ENCODE results near the gene NELL2.
"Not testable (repeated sequence)": the region's sequence is repeated elsewhere in the genome, so short reads cannot be mapped to it uniquely, and the experiment has no call there.

Gene NELL2

DNA sequence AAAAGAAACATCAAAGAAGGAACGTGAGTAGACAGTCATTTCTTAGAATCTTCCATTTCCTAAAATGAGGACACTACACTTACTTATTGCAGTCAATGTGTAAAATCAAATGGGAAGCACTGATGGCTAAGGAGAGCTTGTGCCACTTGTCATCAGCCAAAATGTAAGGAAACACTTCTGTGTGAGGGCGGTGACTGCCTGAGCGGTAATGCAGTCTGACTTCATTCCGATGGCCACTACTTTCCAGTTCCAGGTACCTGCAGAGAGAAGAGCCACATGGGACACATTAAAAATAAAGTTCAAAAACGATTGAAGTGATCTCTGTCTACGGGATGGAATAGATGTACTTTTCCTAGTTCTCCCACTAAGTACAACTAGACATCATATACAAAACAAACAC, 96.3 kb downstream of the NELL2 start:
- no peak for DNase-seq (ENCODE audit: low read depth in 2 of 3, low spot score in 2 of 3)

DNA sequence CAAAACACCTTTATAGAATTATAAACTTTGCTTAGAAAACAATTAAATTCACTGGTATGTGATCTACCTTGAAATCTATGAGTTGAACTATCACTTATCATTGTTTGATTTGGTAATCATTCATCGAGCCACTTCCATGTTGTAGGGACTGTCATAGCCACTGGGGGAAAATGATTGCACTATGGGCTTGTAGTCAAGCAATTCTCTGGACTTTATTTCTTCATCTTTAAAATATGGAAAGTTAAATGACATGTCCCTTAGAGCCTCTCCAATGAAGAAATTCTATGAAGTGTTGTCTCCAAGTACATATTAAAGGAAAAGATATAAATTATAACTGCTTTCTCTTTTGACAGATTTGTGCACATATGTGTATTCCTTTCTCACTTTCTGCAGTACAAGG, 97.3 kb downstream of the NELL2 start:
- DNase-seq (ENCODE audit: low read depth in 2 of 3, low spot score in 2 of 3): no peak

DNA sequence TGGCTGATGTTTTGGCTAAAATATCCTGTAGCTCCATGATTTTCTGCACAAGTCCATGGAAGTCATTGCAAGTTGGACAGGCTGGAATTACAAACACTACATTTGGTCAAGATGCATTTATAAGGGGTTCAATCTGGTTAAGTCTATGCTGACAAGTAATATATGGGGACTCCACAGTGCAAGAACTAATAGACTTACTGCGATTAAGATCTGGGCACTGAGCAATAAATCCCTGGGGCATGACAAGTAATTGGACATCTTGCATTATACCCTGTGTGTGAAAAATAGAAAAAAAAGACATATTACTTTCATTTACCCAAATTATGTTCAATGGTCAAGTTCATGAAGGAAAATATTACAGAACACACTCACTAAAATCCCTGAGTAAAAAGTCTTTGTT, 99.1 kb downstream of the NELL2 start:
- DNase-seq (ENCODE audit: low read depth in 2 of 3, low spot score in 2 of 3): no peak

DNA sequence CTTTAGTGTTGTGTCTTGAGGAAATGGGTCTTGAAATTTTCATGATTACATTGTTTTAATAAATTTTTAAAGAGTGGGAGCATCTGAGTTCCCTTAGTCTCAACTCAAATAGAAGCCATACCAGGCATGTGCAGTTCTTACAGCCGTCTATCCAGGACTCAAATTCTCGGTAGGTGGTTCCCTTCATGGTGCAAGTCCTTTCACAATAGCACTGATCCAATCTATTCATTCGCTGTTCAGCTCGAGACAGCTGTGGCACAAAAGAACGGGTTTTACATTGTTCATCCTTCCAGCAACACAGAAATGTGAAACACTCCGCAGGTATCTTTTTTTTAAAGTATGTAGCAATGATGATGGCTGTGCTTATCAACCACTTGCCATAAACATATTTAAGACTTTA, 100.2 kb downstream of the NELL2 start:
- DNase-seq (ENCODE audit: low read depth in 2 of 3, low spot score in 2 of 3): no peak

DNA sequence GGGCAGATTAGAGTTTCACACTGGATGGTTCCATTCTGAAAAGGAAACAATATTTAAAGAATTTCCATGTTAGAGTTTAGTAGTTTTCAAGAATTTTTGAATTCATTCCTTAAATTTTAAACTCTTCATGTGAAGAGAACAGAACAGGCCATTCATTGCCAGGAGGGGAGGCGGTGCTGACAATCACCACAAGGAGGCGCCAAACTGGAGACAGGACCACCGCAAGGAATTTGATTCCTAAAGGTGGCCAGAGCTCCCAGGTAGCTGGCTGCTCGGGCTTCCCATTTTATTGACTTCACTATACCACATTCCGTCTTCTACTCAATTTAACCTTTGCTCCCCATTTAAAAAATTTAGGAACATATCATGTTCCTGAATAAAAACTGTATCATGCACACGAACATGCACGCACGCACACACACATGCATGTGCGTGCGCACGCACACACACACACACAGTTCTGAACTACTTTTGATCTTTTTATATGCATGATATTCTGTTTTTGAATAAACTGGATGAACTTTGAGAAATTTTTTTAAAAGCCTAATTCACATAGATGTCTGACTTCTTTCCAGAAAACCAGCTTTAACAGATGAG, 101.2 kb downstream of the NELL2 start:
- peak; percentile 12 to 39 (median 25) for DNase-seq (ENCODE audit: low read depth in 2 of 3, low spot score in 2 of 3)

DNA sequence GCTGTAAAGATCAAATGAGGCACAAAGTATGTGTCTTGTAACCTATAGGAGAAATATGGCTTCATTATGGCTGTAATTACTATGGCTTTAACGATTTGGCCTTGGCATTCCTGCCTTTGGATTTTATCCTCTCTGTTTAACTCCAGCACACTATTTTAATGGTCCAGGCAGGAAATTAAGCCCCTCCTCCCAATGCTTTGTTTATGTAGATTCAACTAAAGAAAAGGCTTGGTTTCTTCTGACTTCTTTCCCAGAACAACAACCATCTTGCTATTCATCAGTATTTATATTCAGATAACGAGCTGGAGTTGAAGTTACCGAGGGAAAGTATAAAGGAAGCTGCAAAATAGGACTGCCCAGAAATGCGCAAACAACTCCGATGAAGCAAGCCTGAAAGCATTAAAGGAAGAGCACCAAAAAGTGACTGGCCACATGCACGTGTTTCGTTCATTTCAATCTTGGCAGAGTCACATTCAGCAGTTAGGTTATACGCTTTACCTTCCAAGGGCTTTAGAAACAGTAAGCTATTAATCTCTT, 104.6 kb downstream of the NELL2 start:
- no peak for DNase-seq (ENCODE audit: low read depth in 2 of 3, low spot score in 2 of 3)

DNA sequence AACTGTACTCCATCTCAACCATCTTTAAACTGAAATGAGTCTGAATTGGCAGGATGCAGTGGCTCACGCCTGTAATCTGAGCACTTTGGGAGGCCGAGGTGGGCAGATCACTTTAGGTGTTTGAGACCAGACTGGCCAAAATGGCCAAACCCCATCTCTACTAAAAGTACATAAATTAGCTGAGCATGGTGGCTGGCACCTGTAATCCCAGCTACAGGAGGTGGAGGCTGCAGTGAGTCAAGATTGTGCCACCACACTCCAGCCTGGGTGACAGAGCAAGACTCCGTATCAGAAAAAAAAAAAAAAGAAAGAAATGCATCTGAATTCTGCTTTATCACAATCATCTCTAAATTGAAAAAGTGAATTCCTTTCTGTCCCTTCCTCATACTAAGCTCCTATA, 110.3 kb downstream of the NELL2 start:
- no peak for DNase-seq (ENCODE audit: low read depth in 2 of 3, low spot score in 2 of 3)

DNA sequence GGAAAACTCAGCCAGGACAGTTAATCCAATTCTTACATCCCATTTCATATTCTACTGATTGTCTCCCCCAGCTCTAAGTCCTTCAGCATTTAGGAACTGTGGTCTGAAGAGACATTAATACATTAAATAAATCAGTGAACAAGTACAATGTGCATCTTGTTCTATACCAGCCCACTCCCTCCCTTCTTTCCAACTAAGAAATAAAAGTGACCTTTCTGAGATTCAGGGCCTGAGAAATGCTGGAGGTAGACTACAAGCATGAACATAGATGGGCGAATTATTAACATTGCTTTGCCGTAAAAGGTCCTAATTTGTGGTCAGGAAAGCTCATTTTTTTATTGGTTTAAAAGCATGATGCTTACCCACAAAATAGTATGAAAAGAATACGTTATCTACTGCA, 113.1 kb downstream of the NELL2 start:
- no peak for DNase-seq (ENCODE audit: low read depth in 2 of 3, low spot score in 2 of 3)

DNA sequence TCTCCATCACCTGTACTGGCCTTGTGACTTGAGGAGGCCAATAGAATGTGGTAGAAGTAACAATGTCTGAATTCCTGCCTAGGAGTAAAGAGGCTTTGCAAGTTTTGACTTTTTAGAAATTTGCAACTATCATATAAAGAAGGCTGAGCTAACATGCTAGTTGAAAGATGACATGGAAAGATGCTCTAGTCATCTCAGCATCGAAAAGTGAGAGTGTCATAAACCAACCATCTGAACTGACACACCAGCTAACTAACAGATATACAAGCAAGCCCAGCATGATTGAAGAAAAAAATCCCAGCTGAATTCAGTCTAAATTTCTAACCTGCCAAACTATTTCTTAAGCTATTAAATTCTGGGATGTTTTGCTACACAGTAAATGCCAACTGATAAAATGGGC, 116.8 kb downstream of the NELL2 start:
- no peak for DNase-seq (ENCODE audit: low read depth in 2 of 3, low spot score in 2 of 3)

DNA sequence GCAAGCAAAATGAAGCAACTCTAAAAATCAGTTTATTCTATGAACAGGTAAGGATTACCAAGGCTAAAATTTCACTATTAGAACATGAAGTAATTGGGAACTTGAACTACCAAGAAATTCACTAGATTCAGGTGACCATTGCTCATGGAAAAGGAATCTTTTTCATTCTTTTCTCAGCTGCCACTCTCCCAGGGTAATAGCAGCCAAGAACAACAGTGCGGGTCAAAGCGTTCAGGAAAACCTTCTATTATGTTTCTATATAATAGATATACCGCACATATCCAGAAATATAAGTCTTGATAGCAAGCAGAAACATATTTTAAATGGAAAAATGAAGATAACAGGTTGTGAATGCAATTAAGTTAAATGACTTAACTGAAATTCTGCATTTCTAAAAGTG, 125.6 kb downstream of the NELL2 start:
- DNase-seq (ENCODE audit: low read depth in 2 of 3, low spot score in 2 of 3): no peak

DNA sequence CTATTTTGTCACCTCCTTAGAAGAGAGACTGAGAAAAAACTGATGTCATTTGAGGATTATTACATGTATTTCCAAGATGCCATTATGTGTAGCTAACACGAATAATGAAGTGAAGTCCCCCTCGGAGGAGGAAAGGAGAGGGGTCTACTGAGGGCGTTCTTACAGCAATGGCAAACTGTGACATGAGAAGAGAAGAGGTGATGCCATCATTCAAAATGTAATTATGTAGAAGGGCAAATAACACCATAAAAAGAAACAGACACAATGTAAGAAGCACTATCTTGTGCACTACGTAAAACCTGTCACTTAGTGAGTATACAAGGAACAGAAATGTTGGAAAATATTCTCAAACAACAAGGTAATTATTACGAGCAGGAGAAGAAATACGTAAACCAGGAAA, 126.5 kb downstream of the NELL2 start:
- DNase-seq (ENCODE audit: low read depth in 2 of 3, low spot score in 2 of 3): no peak

DNA sequence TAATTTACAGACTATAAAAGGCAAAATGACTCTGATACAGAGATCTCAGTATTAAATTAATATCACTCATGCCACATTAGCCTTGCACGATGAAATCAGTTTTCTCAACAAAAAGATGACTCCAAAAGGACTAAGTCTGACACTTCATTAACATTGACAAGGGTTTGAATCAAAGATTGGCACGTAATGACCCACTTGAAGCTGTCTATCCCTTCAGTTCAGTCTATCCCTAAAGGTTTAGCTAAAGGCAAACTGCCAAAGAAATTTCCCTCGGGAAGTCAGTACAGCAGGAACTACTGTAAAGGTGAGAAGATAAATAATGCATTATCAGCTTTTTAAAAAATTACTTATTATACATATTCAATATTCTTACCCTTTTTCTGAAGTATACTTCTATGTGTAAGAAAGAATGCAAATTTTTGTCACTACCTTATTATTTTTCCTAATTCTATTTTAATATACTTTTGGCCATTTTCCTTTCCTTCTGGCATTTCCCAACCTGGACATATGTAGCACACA, 127.1 kb downstream of the NELL2 start:
- no peak for DNase-seq (ENCODE audit: low read depth in 2 of 3, low spot score in 2 of 3)

DNA sequence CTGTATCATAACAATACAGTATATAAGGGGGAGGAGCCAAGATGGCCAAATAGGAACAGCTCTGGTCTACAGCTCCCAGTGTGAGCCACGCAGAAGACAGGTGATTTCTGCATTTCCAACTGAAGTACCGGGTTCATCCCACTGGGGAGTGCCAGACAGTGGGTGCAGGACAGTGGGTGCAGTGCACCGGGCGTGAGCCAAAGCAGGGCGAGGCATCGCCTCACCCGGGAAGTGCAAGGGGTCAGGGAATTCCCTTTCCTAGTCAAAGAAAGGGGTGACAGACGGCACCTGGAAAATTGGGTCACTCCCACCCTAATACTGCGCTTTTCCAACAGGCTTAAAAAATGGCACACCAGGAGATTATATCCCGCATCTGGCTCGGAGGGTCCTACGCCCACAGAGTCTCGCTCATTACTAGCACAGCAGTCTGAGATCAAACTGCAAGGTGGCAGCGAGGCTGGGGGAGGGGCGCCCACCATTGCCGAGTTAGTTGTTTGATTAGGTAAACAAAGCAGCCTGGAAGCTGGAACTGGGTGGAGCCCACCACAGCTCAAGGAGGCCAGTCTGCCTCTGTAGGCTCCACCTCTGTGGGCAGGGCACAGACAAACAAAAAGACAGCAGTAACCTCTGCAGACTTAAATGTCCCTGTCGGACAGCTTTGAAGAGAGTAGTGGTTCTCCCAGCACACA, 134.7 kb downstream of the NELL2 start:
- DNase-seq (ENCODE audit: low read depth in 2 of 3, low spot score in 2 of 3): not testable (repeated sequence)

DNA sequence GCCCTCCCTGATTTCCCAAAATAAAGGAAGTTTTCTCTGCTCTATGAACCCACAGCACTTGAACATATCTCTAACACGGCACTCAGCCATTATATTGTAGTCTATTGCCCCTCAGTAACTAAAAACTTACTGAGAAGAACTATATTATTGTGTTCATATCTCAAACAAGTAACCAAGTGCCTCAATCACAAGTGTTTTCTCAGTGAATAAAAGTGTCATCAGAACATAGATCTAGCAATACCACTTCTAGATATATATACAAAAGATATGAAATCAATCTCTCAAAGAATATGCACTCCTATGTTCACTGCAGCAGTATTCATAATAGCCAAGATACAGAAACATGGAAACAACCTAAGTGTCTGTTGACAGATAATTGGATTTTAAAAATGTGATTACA, 138.1 kb downstream of the NELL2 start:
- no peak for DNase-seq (ENCODE audit: low read depth in 2 of 3, low spot score in 2 of 3)

DNA sequence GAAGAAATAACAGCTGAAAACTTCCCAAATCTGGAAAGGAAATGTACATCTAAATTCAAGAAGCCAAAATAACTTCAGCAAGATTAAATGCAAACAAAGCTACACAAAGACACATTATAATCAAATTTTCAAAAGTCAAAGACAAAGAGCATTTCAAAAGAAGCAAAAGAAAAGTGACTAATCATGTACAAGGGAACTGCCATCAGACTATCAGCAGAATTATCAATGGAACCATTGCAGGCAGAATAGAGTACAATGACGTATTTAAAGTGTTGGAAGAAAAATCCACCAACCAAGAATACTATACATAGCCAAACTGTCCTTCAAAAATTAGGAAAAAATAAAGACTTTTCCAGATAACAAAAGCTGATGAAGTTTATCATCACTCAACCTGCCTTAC, 147.5 kb downstream of the NELL2 start:
- no peak for DNase-seq (ENCODE audit: low read depth in 2 of 3, low spot score in 2 of 3)

DNA sequence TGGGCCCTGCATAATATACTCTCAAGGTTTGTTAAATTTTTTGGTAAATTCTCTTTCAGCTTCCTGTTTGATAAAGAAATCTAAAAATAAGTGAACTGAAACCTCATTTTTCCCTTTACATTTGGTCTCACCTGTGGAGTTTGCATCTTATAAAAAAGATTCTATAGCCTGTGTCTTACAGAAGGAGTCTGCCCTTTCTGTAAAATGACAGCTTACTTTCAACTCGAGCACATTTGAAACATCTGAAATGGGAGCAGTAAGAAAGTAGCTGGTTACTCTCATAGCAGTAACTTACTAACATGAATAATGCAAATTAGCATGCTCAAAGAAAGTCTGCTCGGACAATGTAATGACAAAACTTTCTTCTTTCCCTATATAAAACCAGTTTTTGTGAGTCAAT, 155.8 kb downstream of the NELL2 start:
- no peak for DNase-seq (ENCODE audit: low read depth in 2 of 3, low spot score in 2 of 3)

DNA sequence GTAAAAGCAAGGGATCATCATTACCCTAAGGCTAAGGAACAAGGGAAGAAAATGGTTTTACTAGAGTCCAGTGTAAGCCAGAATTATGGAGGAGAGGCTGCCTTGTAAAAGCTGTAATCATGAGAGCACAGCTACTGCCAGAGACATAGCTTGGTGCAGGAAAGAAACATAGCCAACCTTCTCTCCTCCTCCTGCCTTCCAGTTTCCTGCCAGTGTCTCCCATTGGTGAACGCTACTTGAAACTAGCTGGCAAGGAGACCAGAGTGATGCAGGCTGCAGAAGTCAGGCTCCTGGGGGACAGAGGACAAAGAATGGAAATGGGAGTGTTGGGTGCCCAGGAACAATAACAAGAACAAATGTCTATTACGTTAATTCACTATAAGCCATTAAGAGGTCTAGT, 158.5 kb downstream of the NELL2 start:
- no peak for DNase-seq (ENCODE audit: low read depth in 2 of 3, low spot score in 2 of 3)

DNA sequence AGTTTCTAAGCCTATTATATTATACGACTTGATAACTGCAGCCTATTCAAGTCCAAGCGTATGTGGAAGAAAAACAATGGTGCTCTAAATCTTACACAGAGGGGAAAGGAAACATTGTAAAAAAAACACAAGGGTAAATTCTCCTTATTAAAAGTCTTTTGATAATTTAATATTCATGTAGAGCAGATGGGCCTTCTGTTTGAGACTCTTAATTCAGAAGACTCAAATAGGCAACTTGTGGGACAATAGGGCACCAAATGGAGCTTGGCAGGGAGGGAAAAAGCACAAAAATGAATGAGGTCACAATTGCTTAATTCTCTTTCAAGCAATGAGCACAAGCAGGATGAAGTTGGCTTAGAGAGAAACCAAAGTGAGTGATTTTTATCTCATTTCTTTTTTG, 159.4 kb downstream of the NELL2 start:
- DNase-seq (ENCODE audit: low read depth in 2 of 3, low spot score in 2 of 3): no peak

DNA sequence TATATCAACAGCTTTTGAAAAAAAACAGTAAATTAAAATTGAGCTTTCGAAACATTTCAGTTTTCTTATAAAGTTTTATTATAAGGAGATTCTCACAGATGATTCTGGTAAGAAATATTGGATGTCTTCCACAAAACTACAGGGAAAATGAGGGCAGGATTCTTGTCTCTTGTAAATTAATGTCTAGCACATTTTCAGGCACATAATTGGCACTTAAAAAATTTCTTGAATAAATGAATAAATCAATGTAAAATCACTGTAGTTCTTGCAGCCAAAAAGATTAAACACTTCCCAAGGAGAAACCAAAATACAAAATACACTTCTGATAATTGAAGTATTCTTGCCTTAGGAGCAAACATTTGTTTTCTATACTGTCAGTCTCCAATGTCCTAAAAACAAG, 164.4 kb downstream of the NELL2 start:
- DNase-seq (ENCODE audit: low read depth in 2 of 3, low spot score in 2 of 3): no peak

DNA sequence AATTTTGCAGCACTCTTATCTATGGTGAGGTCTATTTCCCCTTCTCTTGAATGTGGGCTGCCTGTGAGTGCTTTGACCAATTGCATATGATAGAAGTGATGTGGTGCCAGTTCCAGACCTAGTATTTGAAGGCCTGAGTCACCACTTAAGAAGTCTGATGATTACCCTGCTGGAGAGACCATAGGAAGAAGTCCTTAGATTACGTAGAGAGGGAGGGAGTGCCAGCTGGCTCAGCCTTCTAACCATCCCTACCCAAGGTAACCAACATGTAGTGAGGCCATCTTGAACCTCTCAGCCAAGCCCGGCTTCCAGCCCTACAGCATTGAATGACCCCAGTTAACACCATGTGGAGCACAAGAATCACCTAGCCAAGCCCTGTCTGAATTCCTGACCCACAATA, 166.9 kb downstream of the NELL2 start:
- DNase-seq (ENCODE audit: low read depth in 2 of 3, low spot score in 2 of 3): no peak

DNA sequence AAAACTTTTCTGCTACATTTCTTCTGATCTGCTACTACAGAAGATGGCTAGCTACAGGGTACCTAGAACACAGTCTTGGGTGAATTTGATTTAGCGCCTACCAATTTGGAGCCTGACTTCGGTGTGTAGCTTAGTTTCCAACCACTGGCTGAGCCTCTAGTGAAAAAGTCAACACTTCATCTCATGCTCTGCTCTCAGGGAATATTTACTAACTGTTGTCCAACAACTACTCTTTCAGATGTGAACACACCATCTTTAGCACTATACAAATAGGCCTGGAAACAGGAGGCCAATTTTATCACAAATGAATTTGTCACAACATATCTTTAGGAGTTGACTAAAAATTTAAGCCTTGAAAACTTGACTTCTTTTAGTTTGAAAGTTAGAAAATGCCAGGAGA, 167.9 kb downstream of the NELL2 start:
- no peak for DNase-seq (ENCODE audit: low read depth in 2 of 3, low spot score in 2 of 3)

DNA sequence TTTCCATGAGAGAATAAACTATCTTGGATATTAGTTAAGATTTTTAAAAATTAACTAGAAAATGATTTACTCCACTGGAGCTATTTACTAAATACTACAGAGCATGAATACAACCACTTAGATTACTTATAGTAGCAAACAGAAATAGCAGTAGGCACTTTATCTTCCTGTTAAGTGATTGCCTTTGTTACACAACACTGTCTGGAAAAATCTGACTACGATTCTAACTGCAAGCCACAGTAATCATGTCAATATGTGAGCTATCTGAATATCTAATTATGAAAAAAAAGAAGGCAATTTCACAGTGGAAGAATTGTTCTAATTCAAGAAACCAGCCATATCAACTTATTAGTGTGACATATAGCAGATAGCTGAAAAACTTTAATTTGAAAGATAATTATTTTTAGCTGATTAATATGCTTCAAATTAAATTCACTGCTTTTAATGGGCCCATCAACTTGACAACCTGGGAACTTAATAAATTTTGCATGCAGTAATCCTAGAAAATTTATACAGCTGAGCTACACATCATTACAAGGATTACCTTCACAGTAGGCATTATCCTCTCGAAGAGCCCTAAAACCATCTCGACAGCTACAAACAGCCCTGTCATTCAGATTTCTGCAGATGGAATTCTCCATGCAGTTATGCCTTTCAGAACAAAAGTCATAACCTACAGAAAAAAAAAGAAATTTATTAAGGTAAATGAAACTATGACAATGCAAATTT, 172.8 kb downstream of the NELL2 start:
- DNase-seq (ENCODE audit: low read depth in 2 of 3, low spot score in 2 of 3): no peak
